GM12864 (cell line): ENCODE measurements around the gene MUC5B.

Source experiments
- DNase-seq: peaks from one replicate; pipeline ENCODE4 v3.0.0-alpha.2; 2011; ENCODE audit warnings: low read depth
- H3K4me3 ChIP-seq: 2 replicates; pipeline ENCODE4 v1.5.1; 2011; ENCODE audit warnings: mild to moderate bottlenecking, low read depth, low read length, control low read depth
- TF ChIP-seq, protein P1 (sequence below): IDR thresholded peaks from 2 replicates; pipeline ENCODE4 v1.5.1; 2011; ENCODE audit warnings: low read depth, mild to moderate bottlenecking, moderate library complexity, low read length, control low read depth, inconsistent platforms; ENCODE audit errors: missing control alignments

The MUC5B gene

DNA sequence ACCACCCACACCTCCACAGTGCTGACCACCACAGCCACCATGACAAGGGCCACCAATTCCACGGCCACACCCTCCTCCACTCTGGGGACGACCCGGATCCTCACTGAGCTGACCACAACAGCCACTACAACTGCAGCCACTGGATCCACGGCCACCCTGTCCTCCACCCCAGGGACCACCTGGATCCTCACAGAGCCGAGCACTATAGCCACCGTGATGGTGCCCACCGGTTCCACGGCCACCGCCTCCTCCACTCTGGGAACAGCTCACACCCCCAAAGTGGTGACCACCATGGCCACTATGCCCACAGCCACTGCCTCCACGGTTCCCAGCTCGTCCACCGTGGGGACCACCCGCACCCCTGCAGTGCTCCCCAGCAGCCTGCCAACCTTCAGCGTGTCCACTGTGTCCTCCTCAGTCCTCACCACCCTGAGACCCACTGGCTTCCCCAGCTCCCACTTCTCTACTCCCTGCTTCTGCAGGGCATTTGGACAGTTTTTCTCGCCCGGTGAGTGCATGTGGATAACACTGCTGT is 28.4 kb downstream of the MUC5B start:
- TF ChIP-seq, protein P1, sequence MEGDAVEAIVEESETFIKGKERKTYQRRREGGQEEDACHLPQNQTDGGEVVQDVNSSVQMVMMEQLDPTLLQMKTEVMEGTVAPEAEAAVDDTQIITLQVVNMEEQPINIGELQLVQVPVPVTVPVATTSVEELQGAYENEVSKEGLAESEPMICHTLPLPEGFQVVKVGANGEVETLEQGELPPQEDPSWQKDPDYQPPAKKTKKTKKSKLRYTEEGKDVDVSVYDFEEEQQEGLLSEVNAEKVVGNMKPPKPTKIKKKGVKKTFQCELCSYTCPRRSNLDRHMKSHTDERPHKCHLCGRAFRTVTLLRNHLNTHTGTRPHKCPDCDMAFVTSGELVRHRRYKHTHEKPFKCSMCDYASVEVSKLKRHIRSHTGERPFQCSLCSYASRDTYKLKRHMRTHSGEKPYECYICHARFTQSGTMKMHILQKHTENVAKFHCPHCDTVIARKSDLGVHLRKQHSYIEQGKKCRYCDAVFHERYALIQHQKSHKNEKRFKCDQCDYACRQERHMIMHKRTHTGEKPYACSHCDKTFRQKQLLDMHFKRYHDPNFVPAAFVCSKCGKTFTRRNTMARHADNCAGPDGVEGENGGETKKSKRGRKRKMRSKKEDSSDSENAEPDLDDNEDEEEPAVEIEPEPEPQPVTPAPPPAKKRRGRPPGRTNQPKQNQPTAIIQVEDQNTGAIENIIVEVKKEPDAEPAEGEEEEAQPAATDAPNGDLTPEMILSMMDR, result no peak
- no peak overlapping the region for H3K4me3 ChIP-seq
- DNase-seq, result no peak

DNA sequence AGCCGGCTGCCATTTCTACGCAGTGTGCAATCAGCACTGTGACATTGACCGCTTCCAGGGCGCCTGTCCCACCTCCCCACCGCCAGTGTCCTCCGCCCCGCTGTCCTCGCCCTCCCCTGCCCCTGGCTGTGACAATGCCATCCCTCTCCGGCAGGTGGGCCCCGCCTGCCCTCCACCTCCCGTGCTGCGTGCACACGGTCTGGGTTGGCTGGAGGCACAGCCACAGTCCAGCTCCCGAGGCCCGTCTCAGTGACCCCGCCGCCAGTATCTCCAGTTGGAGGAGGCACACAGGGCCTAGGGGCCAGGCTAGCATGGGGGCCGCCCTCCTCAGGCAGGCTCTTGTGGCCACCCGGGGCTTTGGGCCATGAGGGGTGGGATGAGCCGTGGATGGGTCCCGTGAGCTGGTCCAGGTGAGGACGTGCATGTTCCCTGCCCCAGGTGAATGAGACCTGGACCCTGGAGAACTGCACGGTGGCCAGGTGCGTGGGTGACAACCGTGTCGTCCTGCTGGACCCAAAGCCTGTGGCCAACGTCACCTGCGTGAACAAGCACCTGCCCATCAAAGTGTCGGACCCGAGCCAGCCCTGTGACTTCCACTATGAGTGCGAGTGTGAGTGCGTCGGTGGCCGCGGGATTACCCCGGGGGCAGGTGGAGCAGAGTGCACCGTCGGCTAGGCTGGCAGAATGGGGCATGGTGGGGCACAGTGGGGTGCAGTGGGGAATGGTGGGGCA is 29.7 kb downstream of the MUC5B start:
- TF ChIP-seq, protein P1, result no peak
- H3K4me3 ChIP-seq, result no peak overlapping the region
- DNase-seq, result no peak

DNA sequence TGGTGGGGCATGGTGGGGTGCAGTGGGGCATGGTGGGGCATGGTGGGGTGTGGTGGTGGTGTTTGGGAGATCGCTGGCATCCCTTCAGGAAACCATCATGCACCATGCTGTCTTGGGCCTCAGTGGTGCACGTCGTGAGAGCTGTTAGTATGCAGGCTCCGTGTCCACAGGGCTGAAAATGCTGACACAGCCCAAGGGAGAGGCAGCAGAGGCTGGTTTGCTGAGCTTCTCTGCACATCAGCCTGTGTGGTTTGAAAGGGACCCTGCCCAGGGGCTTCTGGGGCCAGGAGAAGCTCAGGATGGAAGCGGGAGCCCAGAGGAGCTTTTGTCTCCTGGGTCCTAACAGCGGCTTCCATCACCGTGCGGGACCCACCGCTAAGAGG is 30.2 kb downstream of the MUC5B start:
- TF ChIP-seq, protein P1, result no peak
- no peak for DNase-seq
- no peak overlapping the region for H3K4me3 ChIP-seq

DNA sequence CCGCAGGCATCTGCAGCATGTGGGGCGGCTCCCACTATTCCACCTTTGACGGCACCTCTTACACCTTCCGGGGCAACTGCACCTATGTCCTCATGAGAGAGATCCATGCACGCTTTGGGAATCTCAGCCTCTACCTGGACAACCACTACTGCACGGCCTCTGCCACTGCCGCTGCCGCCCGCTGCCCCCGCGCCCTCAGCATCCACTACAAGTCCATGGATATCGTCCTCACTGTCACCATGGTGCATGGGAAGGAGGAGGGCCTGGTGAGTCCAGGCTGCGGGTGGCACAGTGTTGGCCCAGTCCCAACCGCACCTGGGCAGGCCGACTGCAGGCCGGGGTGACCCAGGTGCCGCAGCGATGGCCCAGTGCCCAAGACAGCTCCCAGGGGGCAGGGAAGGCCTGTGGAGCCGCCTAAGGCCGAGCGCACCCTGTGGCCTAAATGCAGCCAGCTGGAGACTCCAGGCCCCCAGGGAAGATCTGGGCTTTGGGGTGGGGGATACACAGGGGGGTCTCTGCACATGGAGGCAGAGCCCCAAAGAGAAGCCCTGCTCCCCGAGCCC is 31.3 kb downstream of the MUC5B start:
- no peak overlapping the region for H3K4me3 ChIP-seq
- TF ChIP-seq, protein P1, result no peak
- no peak for DNase-seq

DNA sequence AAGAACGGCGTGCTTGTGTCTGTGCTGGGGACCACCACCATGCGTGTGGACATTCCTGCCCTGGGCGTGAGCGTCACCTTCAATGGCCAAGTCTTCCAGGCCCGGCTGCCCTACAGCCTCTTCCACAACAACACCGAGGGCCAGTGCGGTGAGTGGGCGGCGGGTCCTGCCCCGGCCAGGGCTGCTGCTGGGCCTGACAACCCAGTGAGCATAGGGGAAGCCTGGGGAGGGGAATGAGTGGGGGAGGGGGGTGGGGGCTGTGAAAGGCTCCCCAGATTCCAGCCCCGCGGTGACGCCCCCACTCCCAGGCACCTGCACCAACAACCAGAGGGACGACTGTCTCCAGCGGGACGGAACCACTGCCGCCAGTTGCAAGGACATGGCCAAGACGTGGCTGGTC is 31.9 kb downstream of the MUC5B start:
- TF ChIP-seq, protein P1, result no peak
- DNase-seq, result no peak
- no peak overlapping the region for H3K4me3 ChIP-seq

DNA sequence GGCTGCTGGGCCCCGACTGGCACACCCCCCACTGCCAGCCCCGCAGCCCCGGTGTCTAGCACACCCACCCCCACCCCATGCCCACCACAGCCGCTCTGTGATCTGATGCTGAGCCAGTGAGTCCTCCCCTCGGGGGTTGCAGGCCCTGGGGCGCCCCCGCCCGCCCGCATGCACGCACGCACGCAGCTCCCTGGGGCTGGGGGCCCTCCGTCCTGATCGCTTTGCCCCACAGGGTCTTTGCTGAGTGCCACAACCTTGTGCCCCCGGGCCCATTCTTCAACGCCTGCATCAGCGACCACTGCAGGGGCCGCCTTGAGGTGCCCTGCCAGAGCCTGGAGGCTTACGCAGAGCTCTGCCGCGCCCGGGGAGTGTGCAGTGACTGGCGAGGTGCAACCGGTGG is 32.3 kb downstream of the MUC5B start:
- no peak overlapping the region for H3K4me3 ChIP-seq
- TF ChIP-seq, protein P1, result no peak
- DNase-seq, result no peak
